ENCODE data around the gene TBPL1.

Gene TBPL1

DNA sequence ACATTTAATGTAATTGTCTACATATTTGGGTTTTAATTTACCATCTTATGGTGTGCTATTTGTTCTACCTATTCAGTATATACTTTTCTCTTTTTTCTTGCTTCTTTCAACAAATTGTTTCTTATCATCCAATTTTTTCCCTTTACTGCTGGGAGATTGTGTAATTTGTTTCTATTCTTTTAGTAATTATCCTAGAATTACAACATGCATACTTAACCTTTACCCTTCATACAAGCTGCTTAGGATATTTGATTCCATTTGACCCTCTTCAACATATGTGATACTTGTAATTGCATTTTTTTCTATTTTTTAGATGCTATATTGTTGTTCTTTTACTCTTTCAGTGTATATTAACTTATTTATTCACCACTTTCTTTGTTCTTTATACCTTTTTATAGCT, 15.1 kb upstream of the TBPL1 start:
- H3K36me3 ChIP-seq (ENCODE audit: control insufficient read depth, insufficient read depth, low read length), result no peaks in the 10 kb centered on the region
- no peak for DNase-seq (ENCODE audit: extremely low read depth, insufficient read length)
- TF ChIP-seq, protein P1, sequence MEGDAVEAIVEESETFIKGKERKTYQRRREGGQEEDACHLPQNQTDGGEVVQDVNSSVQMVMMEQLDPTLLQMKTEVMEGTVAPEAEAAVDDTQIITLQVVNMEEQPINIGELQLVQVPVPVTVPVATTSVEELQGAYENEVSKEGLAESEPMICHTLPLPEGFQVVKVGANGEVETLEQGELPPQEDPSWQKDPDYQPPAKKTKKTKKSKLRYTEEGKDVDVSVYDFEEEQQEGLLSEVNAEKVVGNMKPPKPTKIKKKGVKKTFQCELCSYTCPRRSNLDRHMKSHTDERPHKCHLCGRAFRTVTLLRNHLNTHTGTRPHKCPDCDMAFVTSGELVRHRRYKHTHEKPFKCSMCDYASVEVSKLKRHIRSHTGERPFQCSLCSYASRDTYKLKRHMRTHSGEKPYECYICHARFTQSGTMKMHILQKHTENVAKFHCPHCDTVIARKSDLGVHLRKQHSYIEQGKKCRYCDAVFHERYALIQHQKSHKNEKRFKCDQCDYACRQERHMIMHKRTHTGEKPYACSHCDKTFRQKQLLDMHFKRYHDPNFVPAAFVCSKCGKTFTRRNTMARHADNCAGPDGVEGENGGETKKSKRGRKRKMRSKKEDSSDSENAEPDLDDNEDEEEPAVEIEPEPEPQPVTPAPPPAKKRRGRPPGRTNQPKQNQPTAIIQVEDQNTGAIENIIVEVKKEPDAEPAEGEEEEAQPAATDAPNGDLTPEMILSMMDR (IDR thresholded peaks at IDR 0.05; ENCODE audit: insufficient read depth, low read length, poor library complexity, severe bottlenecking), result no peak
- H3K27me3 ChIP-seq (replicated peaks; ENCODE audit: control insufficient read depth, insufficient read depth, low read length), result no peaks in the 10 kb centered on the region
- no peak overlapping the region for H3K4me3 ChIP-seq (replicated peaks; ENCODE audit: low read depth, low read length)

DNA sequence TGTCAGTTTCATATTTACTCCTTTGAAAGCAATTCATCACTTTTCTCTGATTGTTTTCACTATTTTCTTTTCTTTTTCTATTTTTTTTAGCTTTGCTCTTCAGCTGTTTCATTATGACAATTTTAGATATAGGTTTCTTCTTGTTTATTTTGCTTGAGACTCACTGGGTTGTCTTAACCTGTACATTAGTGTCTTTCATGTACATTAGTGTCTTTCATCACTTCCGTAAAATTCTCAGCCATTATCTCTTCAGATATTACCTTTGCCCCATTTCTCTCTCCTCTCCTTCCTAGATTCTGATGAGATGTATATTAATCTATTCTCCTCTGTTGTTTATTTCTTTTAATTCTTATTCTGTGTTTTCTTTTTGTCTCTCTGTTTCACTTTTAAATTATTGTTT, 14.5 kb upstream of the TBPL1 start:
- TF ChIP-seq, protein P1 (IDR thresholded peaks at IDR 0.05; ENCODE audit: insufficient read depth, low read length, poor library complexity, severe bottlenecking), result no peak
- no peaks in the 10 kb centered on the region for H3K36me3 ChIP-seq (ENCODE audit: control insufficient read depth, insufficient read depth, low read length)
- no peak overlapping the region for H3K4me3 ChIP-seq (replicated peaks; ENCODE audit: low read depth, low read length)
- DNase-seq (ENCODE audit: extremely low read depth, insufficient read length), result no peak
- H3K27me3 ChIP-seq (replicated peaks; ENCODE audit: control insufficient read depth, insufficient read depth, low read length), result no peaks in the 10 kb centered on the region

DNA sequence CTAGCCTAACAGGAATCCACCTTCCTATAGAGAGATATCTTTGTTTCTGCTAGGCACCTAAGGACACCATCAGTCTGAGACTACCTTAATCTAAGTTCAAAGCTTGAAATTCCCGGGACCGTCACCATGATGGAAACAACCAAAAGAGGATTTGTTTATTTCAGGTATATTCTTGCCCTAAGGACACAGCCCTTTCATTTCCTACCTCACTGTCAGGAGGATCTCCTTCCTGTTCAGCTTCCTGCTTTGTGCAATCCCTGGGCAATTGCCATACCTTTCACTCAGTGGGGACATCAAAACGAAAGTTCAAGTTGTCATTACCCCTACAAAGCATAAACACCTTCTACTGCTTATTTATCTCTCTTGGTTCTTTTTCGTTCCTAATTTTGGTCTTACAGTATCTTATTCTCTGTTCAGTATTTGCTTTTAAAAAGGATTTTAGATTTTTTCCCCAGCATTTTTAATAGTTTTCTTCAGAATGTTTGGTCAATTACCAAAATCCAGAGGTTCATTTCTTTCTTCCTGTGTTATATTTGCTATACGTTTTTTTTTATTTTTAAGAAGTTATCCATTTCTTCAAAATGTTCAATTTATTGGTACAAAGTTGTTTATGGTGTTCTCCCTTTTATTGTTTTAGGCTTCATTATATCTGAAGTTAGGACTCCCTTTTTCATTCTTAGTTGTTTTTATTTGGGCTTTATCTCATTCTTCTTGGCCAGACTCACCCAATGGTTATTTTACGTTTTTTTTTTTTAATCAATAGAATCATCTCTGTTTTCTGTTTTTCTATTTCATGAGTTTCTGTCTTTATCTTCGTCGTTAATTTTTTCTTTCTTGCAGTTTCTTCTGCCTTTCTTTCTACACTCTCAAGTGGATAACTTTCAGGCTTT, 13.0 kb upstream of the TBPL1 start:
- Histone ChIP-seq H3K4me3 (replicated peaks; ENCODE audit: low read depth, low read length) (no peak overlapping the region), H3K36me3 (ENCODE audit: control insufficient read depth, insufficient read depth, low read length) (no peaks in the 10 kb centered on the region), H3K27me3 (replicated peaks; ENCODE audit: control insufficient read depth, insufficient read depth, low read length) (no peaks in the 10 kb centered on the region)
- TF ChIP-seq, protein P1 (IDR thresholded peaks at IDR 0.05; ENCODE audit: insufficient read depth, low read length, poor library complexity, severe bottlenecking), result no peak
- no peak for DNase-seq (ENCODE audit: extremely low read depth, insufficient read length)

DNA sequence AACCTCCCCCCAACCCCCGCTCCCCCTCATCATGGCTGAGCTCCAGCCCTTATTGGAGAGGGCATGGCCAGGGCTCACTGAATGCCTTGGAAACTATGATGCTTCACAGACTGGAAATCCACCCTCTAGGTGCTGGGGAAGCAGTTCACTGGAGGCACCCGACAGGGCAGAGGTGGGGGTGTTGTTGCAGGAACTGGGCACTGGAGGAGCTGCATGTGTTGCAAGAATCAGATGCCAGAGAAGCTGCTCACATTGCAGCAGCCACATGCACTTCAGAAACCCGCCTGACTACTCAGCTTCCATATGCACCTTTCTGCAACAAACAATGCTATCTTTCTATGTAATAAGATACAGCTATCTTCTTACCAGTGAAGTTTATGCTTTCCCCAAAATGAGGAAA, 7.9 kb upstream of the TBPL1 start:
- TF ChIP-seq, protein P1 (IDR thresholded peaks at IDR 0.05; ENCODE audit: insufficient read depth, low read length, poor library complexity, severe bottlenecking), result no peak
- H3K36me3 ChIP-seq (ENCODE audit: control insufficient read depth, insufficient read depth, low read length), result no peaks in the 10 kb centered on the region
- DNase-seq (ENCODE audit: extremely low read depth, insufficient read length), result no peak
- no peak overlapping the region for H3K4me3 ChIP-seq (replicated peaks; ENCODE audit: low read depth, low read length)
- H3K27me3 ChIP-seq (replicated peaks; ENCODE audit: control insufficient read depth, insufficient read depth, low read length), result no peaks in the 10 kb centered on the region

DNA sequence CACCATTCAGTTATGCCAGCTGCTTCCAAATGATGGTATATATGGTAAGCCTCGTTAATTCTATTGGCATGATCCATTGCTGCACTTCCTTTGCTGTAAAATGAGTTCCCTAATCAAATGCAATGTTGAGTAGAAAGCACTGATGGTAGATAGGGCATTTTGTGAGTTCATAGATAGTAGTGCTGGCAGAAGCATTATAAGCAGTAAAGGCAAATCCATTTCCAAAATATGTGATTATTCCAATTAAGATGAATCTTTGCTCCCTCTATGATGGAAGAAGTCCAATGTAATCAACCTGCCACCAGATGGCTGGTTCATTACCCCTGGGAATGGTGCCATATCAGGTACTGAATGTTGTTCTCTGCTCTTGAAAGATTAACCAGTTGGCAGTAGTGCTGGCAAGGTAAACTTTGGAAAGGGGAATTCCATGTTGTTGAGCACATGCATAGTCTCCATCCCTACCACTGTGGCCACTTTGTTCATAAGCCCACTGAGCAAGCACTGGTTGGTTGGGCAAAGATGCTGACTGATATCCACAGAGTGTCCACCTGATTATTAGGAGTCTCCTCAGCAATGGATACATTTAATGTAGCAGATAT, 5.6 kb upstream of the TBPL1 start:
- TF ChIP-seq, protein P1 (IDR thresholded peaks at IDR 0.05; ENCODE audit: insufficient read depth, low read length, poor library complexity, severe bottlenecking), result no peak
- H3K27me3 ChIP-seq (replicated peaks; ENCODE audit: control insufficient read depth, insufficient read depth, low read length), result no peaks in the 10 kb centered on the region
- no peak overlapping the region for H3K4me3 ChIP-seq (replicated peaks; ENCODE audit: low read depth, low read length)
- DNase-seq (ENCODE audit: extremely low read depth, insufficient read length), result no peak
- no peaks in the 10 kb centered on the region for H3K36me3 ChIP-seq (ENCODE audit: control insufficient read depth, insufficient read depth, low read length)
